Activated CD8-positive, alpha-beta T cell treated with anti-CD3 and anti-CD28 coated beads for 36 hours (primary cell): ENCODE data around the gene C7. TPM values are rescaled to one million over a fixed set of nuclear protein-coding genes. Genes with fewer than 3 reads are reported as not detected.
"Not testable (repeated sequence)": the region's sequence is repeated elsewhere in the genome, so short reads cannot be mapped to it uniquely, and the experiment has no call there.

Experiments used
- ATAC-seq: fragments of 200-7000 bp; cut with Tn5 transposase; one replicate; pipeline ENCODE4 v1.10.0; 2021; ENCODE audit warnings: mild to moderate bottlenecking, moderate library complexity
- CTCF ChIA-PET: fragments of 350-600 bp; sonication (Branson Sonifier 250); formaldehyde crosslinking; loops from one replicate; lab custom pipeline; 2021; ENCODE audit warnings: antibody characterized with exemption; lab: Charles Lee
- POLR2A ChIA-PET: fragments of 350-600 bp; sonication (Branson Sonifier 250); formaldehyde crosslinking; loops from one replicate; lab custom pipeline; 2021; ENCODE audit warnings: antibody characterized with exemption; lab: Charles Lee
- DNase-seq: peaks from one replicate; pipeline ENCODE4 v3.0.0-alpha.2; 2020
- H3K27ac Mint-ChIP-seq: one replicate; pipeline ENCODE4 v1.8.0; 2021; ENCODE audit warnings: mild to moderate bottlenecking, mixed read lengths
- H3K27me3 Mint-ChIP-seq: one replicate; pipeline ENCODE4 v1.8.0; 2021; ENCODE audit warnings: mixed read lengths
- H3K36me3 Mint-ChIP-seq: one replicate; pipeline ENCODE4 v1.8.0; 2021; ENCODE audit warnings: low read depth, mixed read lengths
- H3K4me1 Mint-ChIP-seq: one replicate; pipeline ENCODE4 v1.8.0; 2021; ENCODE audit warnings: low read depth, mixed read lengths
- H3K4me3 Mint-ChIP-seq: one replicate; pipeline ENCODE4 v1.8.0; 2021; ENCODE audit warnings: mild to moderate bottlenecking, moderate library complexity, mixed read lengths
- H3K9me3 Mint-ChIP-seq: one replicate; pipeline ENCODE4 v1.8.0; 2021; ENCODE audit warnings: mixed read lengths
- intact Hi-C: fragments of 100-400 bp; cut with micrococcal nuclease; formaldehyde crosslinking; loops from one replicate; pipeline ENCODE4 v1.10.0; 2022
- total RNA-seq, 2 experiments: library from RNA; stranded (reverse); gene quantifications; one replicate each; pipeline ENCODE4 v1.2.3, GENCODE V29; 2021
- TF ChIP-seq, protein P1 (sequence below): fragments of 200-600 bp; IDR thresholded peaks from one replicate; pipeline ENCODE4 v1.8.0; 2022; ENCODE audit warnings: antibody characterized with exemption, mild to moderate bottlenecking

C7 gene
- total RNA-seq, 2 experiments from 2014 or later: not detected

DNA sequence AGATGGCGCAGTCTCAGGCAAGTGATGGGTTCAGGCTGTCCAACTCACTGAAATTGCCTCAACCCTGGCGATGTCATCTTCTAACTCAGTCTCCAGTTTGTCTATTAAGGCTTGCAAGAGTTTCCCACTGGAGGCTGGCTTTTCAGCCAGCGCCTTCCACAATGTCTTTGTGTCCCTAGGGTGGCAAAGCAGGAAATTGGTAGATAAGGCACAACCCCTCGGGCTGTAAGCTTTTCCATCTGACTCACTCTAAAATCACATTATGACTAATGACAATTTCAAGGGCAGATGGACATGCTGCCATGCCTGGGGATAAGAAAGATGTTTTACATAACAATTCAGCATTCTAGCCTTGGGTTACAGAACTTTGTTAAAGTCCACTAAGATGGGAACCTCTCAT, 99.9 kb downstream of the C7 start:
- H3K9me3 Mint-ChIP-seq: no peaks in the 10 kb centered on the region
- ATAC-seq (no peak), DNase-seq (no peak)
- POLR2A ChIA-PET: no interaction called here
- H3K36me3 Mint-ChIP-seq: no peaks in the 10 kb centered on the region
- H3K27ac Mint-ChIP-seq: no peak overlapping the region
- H3K4me3 Mint-ChIP-seq: no peak overlapping the region
- TF ChIP-seq, protein P1, sequence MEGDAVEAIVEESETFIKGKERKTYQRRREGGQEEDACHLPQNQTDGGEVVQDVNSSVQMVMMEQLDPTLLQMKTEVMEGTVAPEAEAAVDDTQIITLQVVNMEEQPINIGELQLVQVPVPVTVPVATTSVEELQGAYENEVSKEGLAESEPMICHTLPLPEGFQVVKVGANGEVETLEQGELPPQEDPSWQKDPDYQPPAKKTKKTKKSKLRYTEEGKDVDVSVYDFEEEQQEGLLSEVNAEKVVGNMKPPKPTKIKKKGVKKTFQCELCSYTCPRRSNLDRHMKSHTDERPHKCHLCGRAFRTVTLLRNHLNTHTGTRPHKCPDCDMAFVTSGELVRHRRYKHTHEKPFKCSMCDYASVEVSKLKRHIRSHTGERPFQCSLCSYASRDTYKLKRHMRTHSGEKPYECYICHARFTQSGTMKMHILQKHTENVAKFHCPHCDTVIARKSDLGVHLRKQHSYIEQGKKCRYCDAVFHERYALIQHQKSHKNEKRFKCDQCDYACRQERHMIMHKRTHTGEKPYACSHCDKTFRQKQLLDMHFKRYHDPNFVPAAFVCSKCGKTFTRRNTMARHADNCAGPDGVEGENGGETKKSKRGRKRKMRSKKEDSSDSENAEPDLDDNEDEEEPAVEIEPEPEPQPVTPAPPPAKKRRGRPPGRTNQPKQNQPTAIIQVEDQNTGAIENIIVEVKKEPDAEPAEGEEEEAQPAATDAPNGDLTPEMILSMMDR: no peak
- CTCF ChIA-PET: interaction anchor here (0.9 kb wide), 1 partner anchor 195 kb away, joined by 3 read pairs; no protein-coding TSS in a partner anchor
- no peaks in the 10 kb centered on the region for H3K27me3 Mint-ChIP-seq
- H3K4me1 Mint-ChIP-seq: no peaks in the 10 kb centered on the region
- intact Hi-C loops: no loop called here

DNA sequence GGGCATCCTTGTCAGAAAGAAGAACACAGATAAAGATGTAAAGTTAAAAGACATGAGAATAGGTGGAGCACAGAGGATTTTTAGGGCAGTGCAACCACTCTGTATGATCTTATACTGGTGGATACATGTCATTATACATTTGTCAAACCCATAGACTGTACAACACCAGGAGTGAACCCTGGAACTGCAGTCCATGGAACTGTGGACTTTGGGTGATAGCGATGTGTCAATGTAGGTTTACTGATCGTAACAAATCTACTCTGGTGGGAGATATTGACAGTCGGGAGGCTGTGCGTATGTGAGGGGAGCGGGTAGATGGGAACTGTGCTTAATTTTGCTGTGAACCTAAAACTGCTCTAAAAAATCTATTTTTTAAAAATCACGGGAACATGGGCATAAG, 101.3 kb downstream of the C7 start:
- H3K27ac Mint-ChIP-seq: no peak overlapping the region
- intact Hi-C loops: no loop called here
- DNase-seq (no peak), ATAC-seq (no peak)
- no peaks in the 10 kb centered on the region for H3K27me3 Mint-ChIP-seq
- H3K4me1 Mint-ChIP-seq: no peaks in the 10 kb centered on the region
- POLR2A ChIA-PET: no interaction called here
- no peaks in the 10 kb centered on the region for H3K9me3 Mint-ChIP-seq
- no peak overlapping the region for H3K4me3 Mint-ChIP-seq
- H3K36me3 Mint-ChIP-seq: no peaks in the 10 kb centered on the region
- CTCF ChIA-PET: no interaction called here
- TF ChIP-seq, protein P1: no peak

DNA sequence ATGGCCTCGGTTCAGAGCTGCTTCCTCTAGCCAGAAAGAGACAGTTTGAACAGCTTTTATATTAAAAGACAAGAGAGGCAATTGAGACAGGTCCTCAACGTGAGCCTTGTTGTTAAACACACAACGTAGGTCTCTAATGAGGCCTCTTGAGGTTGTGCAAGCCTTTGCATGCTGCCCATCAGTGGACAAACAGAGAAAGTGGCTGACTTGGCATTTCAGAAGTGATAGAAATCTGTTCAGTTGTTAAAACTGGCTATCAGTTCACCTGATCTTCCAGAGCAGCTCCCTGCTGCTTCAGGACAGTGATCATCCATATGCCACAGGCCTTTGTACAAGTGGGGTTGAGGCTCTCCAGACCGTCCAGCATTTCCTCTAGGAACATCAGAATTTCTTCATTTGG, 103.0 kb downstream of the C7 start:
- TF ChIP-seq, protein P1: no peak
- DNase-seq (no peak), ATAC-seq (no peak)
- Mint-ChIP-seq H3K4me1 (no peaks in the 10 kb centered on the region), H3K9me3 (no peaks in the 10 kb centered on the region), H3K27ac (no peak overlapping the region), H3K36me3 (no peaks in the 10 kb centered on the region), H3K27me3 (no peaks in the 10 kb centered on the region), H3K4me3 (no peak overlapping the region)
- intact Hi-C loops: no loop called here
- ChIA-PET POLR2A (no interaction called here), CTCF (interaction anchor here (1.1 kb wide), 1 partner anchor 8 kb away, joined by 3 read pairs; no protein-coding TSS in a partner anchor)

DNA sequence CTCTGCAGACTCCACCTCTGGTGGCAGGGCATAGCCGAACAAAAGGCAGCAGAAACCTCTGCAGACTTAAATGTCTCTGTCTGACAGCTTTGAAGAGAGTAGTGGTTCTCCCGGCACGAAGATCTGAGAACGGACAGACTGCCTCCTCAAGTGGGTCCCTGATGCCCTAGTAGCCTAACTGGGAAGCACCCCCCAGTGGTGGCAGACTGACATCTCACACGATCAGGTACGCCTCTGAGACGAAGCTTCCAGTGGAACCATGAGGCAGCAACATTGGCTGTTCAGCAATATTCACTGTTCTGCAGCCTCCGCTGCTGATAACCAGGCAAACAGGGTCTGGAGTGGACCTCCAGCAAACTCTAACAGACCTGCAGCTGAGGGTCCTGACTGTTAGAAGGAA, 113.3 kb downstream of the C7 start:
- ATAC-seq, H3K27ac Mint-ChIP-seq, intact Hi-C loops, CTCF ChIA-PET, DNase-seq, H3K27me3 Mint-ChIP-seq, H3K4me1 Mint-ChIP-seq, H3K4me3 Mint-ChIP-seq, H3K9me3 Mint-ChIP-seq, POLR2A ChIA-PET, H3K36me3 Mint-ChIP-seq: not testable (repeated sequence)

Other genes starting within 250 kb of the C7 start
- gene PTGER4, start 229.6 kb upstream of the C7 start, total RNA-seq: 10 to 100 TPM; 62.8 to 62.9 TPM
- gene TTC33, start 153.5 kb upstream of the C7 start, total RNA-seq: 10 to 100 TPM; 21.4 to 21.5 TPM
- 10 to 100 TPM; 33.8 to 35.2 TPM for gene PRKAA1, start 111.1 kb upstream of the C7 start, total RNA-seq
- gene RPL37, start 74.3 kb upstream of the C7 start, total RNA-seq: 1,000 to 10,000 TPM; 1,914 to 1,950 TPM
- 1 to 10 TPM; 1.2 to 1.4 TPM for gene CARD6, start 68.1 kb upstream of the C7 start, total RNA-seq
- not detected for gene MROH2B, start 161.8 kb downstream of the C7 start, total RNA-seq